IMR-90 (cell line): ENCODE results near the gene TEDC1. TPM values are rescaled to one million over a fixed set of nuclear protein-coding genes. Genes with fewer than 3 reads are reported as not detected.

Experiments
- ATAC-seq: fragments of 200-7000 bp; cut with Tn5 transposase; 2 replicates; pipeline ENCODE4 v1.9.1; 2020; ENCODE audit warnings: low read depth, mild to moderate bottlenecking, moderate library complexity
- BruUV-seq: library from RNA; stranded (reverse); fragments of 400-500 nt; replicated peaks from 2 replicates; lab custom pipeline; 2021; lab: Mats Ljungman, UMichigan
- CTCF ChIA-PET: fragments of 300-600 bp; formaldehyde crosslinking; extraction: SDS; loops from one replicate; lab custom pipeline; 2021; ENCODE audit warnings: antibody characterized with exemption; lab: Yijun Ruan, JAX
- POLR2A ChIA-PET: fragments of 300-600 bp; sonication (Branson Sonifier 250); formaldehyde crosslinking; loops from one replicate; lab custom pipeline; 2022; ENCODE audit warnings: antibody characterized with exemption; ENCODE audit not compliant: unreplicated experiment; lab: Charles Lee
- DNase-seq: peaks from one replicate; pipeline ENCODE4 v3.0.0; 2013
- H2AFZ ChIP-seq: replicated peaks from 2 replicates; pipeline ENCODE3; 2013; ENCODE audit warnings: low read length, mild to moderate bottlenecking; ENCODE audit not compliant: poor library complexity
- H2AK5ac ChIP-seq: 2 replicates; pipeline ENCODE4 v1.6.1; 2013; ENCODE audit warnings: low read depth, low read length, inconsistent platforms
- H2AK9ac ChIP-seq: replicated peaks from 2 replicates; pipeline ENCODE3; 2013; ENCODE audit warnings: mild to moderate bottlenecking, low read depth, low read length, moderate library complexity; ENCODE audit not compliant: poor library complexity
- H2BK120ac ChIP-seq: 2 replicates; pipeline ENCODE4 v1.6.1; 2013; ENCODE audit warnings: low read depth, low read length, inconsistent platforms
- H2BK15ac ChIP-seq: 3 replicates; pipeline ENCODE4 v1.6.1; 2013; ENCODE audit warnings: low read depth, low read length, inconsistent platforms
- H2BK20ac ChIP-seq: 2 replicates; pipeline ENCODE4 v1.6.1; 2013; ENCODE audit warnings: low read depth, mild to moderate bottlenecking, inconsistent platforms, low read length, moderate library complexity
- H2BK5ac ChIP-seq: 2 replicates; pipeline ENCODE4 v1.6.1; 2013; ENCODE audit warnings: mild to moderate bottlenecking, low read depth, low read length, inconsistent platforms; ENCODE audit not compliant: poor library complexity, severe bottlenecking
- H3K14ac ChIP-seq: replicated peaks from 2 replicates; pipeline ENCODE4 v1.6.1; 2013; ENCODE audit warnings: low read depth, low read length, inconsistent platforms
- H3K18ac ChIP-seq: 2 replicates; pipeline ENCODE4 v1.6.1; 2013; ENCODE audit warnings: low read depth, low read length, control low read depth
- H3K23ac ChIP-seq: 2 replicates; pipeline ENCODE4 v1.6.1; 2013; ENCODE audit warnings: low read depth, low read length, inconsistent platforms
- H3K27ac ChIP-seq: 2 replicates; pipeline ENCODE4 v1.5.1; 2013; ENCODE audit warnings: mild to moderate bottlenecking, control low read depth, low read length; ENCODE audit not compliant: insufficient read depth
- H3K27me3 ChIP-seq: 2 replicates; pipeline ENCODE4 v1.6.1; 2013; ENCODE audit warnings: low read length; ENCODE audit not compliant: control insufficient read depth, insufficient read depth
- H3K36me3 ChIP-seq: 2 replicates; pipeline ENCODE4 v1.6.1; 2013; ENCODE audit warnings: low read length, mixed read lengths; ENCODE audit not compliant: control insufficient read depth, insufficient read depth
- H3K4ac ChIP-seq: 2 replicates; pipeline ENCODE4 v1.6.1; 2013; ENCODE audit warnings: low read depth, low read length, inconsistent platforms
- H3K4me1 ChIP-seq: 2 replicates; pipeline ENCODE4 v1.6.1; 2013; ENCODE audit warnings: low read length, mixed read lengths; ENCODE audit not compliant: control insufficient read depth, insufficient read depth
- H3K4me2 ChIP-seq: 2 replicates; pipeline ENCODE4 v1.6.1; 2013; ENCODE audit warnings: low read depth, mild to moderate bottlenecking, control low read depth, low read length, moderate library complexity
- H3K4me3 ChIP-seq: 2 replicates; pipeline ENCODE4 v1.5.1; 2013; ENCODE audit warnings: low read depth, mild to moderate bottlenecking, control low read depth, low read length, moderate library complexity; ENCODE audit not compliant: insufficient read depth
- H3K56ac ChIP-seq: 2 replicates; pipeline ENCODE4 v1.6.1; 2013; ENCODE audit warnings: low read length, inconsistent platforms; ENCODE audit not compliant: insufficient read depth; ENCODE audit errors: extremely low read depth
- H3K79me1 ChIP-seq, 2 experiments: 2 replicates each; pipeline ENCODE4 v1.6.1; 2013; ENCODE audit warnings: low read length in 2 of 2, inconsistent platforms in 1 of 2, low read depth in 1 of 2
- H3K9ac ChIP-seq: 2 replicates; pipeline ENCODE4 v1.6.1; 2013; ENCODE audit warnings: low read depth, low read length, control low read depth
- H3K9me1 ChIP-seq: 2 replicates; pipeline ENCODE4 v1.6.1; 2013; ENCODE audit warnings: low read length, inconsistent platforms; ENCODE audit not compliant: insufficient read depth
- H3K9me3 ChIP-seq: 2 replicates; pipeline ENCODE4 v1.6.1; 2013; ENCODE audit warnings: low read length; ENCODE audit not compliant: control insufficient read depth, insufficient read depth
- H4K20me1 ChIP-seq: 2 replicates; pipeline ENCODE4 v1.6.1; 2013; ENCODE audit warnings: low read length, inconsistent platforms; ENCODE audit not compliant: insufficient read depth
- H4K5ac ChIP-seq: 2 replicates; pipeline ENCODE4 v1.6.1; 2013; ENCODE audit warnings: mild to moderate bottlenecking, low read depth, low read length, control low read depth
- H4K8ac ChIP-seq, 2 experiments: 2 replicates each; pipeline ENCODE4 v1.6.1; 2013; ENCODE audit warnings: low read depth in 2 of 2, low read length in 2 of 2, control low read depth in 1 of 2, inconsistent platforms in 1 of 2
- H4K91ac ChIP-seq: 2 replicates; pipeline ENCODE4 v1.6.1; 2013; ENCODE audit warnings: low read depth, low read length, inconsistent platforms; ENCODE audit not compliant: insufficient read depth
- CEBPB ChIP-seq: IDR thresholded peaks from 2 replicates; pipeline ENCODE4 v1.6.1; 2012; ENCODE audit warnings: low read depth, low read length, improper control_type of control experiment
- CTCF ChIP-seq: conservative IDR thresholded peaks from 2 replicates; pipeline ENCODE4 v1.5.1; 2012; ENCODE audit warnings: mild to moderate bottlenecking, low read depth, low read length, improper control_type of control experiment
- FOS ChIP-seq: fragments of 150-350 bp; IDR thresholded peaks from 2 replicates; pipeline ENCODE4 v1.6.1; 2016; ENCODE audit warnings: low read depth, low read length
- MAFK ChIP-seq: IDR thresholded peaks from 2 replicates; pipeline ENCODE4 v1.6.1; 2012; ENCODE audit warnings: low read depth, low read length, improper control_type of control experiment
- NFE2L2 ChIP-seq: fragments of 150-350 bp; IDR thresholded peaks from 2 replicates; pipeline ENCODE4 v1.6.1; 2016; ENCODE audit warnings: low read depth, mild to moderate bottlenecking, low read length
- POLR2A ChIP-seq: IDR thresholded peaks from 2 replicates; pipeline ENCODE4 v1.6.1; 2012; ENCODE audit warnings: mild to moderate bottlenecking, low read depth, low read length
- RCOR1 ChIP-seq: IDR thresholded peaks from 2 replicates; pipeline ENCODE4 v1.6.1; 2012; ENCODE audit warnings: mild to moderate bottlenecking, low read length, improper control_type of control experiment; ENCODE audit not compliant: insufficient replicate concordance
- SMC3 ChIP-seq: fragments of 150-350 bp; IDR thresholded peaks from 2 replicates; pipeline ENCODE4 v1.6.1; 2016; ENCODE audit warnings: low read depth, mild to moderate bottlenecking, antibody characterized with exemption, low read length, moderate library complexity
- WGBS, 2 experiments: methylation state at CpG; one replicate each; pipeline versions ENCODE4 v1.1.5 to v1.1.7; 2013; ENCODE audit warnings: missing lambda C conversion rate in 2 of 2; ENCODE audit not compliant: insufficient read length in 1 of 2; ENCODE audit errors: extremely low coverage in 2 of 2; 5-methylcytosine and 5-hydroxymethylcytosine counted together
- dilution Hi-C: fragments of 300-500 bp; cut with HindIII; formaldehyde crosslinking; loops from one replicate; pipeline ENCODE4 v1.14.3; 2018; ENCODE audit warnings: low sequenced_read_pairs; ENCODE audit not compliant: unreplicated experiment
- in situ Hi-C: fragments of 300-500 bp; cut with MboI; formaldehyde crosslinking; loops from 3 replicates; pipeline ENCODE4 v1.14.3; 2019; ENCODE audit warnings: low sequenced_read_pairs, inconsistent platforms, mixed read lengths
- intact Hi-C: fragments of 100-400 bp; cut with micrococcal nuclease; formaldehyde crosslinking; loops from 2 replicates; pipeline ENCODE4 v1.10.0; 2022
- polyA plus RNA-seq, 3 experiments: library from polyadenylated mRNA; depleted of rRNA; stranded (reverse); fragments of >200 nt; gene quantifications; 2 replicates each; pipeline ENCODE4 v1.2.3, GENCODE V29; 2012; ENCODE audit warnings: low replicate concordance in 1 of 3
- total RNA-seq: library from RNA; depleted of rRNA; stranded (reverse); fragments of >200 nt; gene quantifications from 2 replicates; pipeline ENCODE4 v1.2.3, GENCODE V29; 2012
- TF ChIP-seq, protein P1 (sequence below): fragments of 150-350 bp; IDR thresholded peaks from 2 replicates; pipeline ENCODE4 v1.6.1; 2017; ENCODE audit warnings: mild to moderate bottlenecking, antibody characterized with exemption, low read length, low read depth

The TEDC1 gene
- total and polyA plus RNA-seq, 2 of the 4 experiments (the other 2 are of a cell fraction), result 5.7 to 6.4 TPM

DNA sequence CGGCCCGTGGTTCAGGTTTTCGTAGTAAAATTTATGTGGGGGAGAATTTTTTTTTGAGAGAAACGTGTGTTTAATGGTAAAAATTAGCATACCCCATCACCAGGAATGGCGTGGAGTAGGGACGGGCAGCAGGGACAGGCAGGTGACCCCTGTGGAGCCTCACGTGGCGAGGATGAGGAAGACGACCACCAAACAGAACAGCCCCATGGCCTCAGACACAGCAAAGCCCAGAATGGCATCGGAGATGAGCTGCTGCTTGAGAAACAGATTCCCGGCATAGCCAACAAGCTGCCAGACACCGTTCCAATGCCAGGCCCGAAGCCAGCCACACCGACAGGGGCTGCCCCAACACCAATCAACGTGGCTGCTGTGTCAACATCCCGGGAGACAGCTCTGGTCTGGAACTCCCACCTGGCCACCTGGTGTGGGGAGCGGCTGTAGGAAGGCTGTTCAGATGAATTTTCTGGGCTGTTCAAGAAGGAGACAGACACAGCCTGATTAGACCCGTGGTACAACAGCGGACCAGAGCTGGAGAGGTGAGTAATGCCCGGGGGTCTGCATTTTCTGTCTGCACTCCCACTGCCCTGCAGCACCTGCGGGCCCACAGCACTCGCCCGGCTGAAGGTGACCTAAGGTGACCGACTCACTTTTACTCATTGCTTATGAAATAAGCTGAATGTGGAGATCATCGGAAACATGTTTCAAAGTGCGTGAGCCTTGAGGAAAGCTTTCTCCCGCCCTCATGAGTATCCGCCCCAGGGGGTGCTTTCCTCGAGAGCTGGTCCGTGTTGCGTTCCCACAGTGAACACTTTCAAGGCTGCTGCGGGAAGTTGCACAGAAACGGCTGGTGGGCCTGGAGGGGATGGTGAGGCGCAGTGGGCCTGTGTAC lies 45.9 kb downstream of the TEDC1 start:
- Histone ChIP-seq H4K20me1 (no peaks in the 10 kb centered on the region), H2BK15ac (no peak overlapping the region), H4K8ac (no peak overlapping the region), H3K4me2 (no peak overlapping the region), H3K4ac (no peak overlapping the region), H3K9ac (no peak overlapping the region), H3K27ac (no peak overlapping the region), H4K91ac (no peak overlapping the region), H3K14ac (no peak overlapping the region), H3K79me1 (no peaks in the 10 kb centered on the region), H2AFZ (no peak overlapping the region), H3K9me3 (no peaks in the 10 kb centered on the region), H3K56ac (no peak overlapping the region), H3K9me1 (no peaks in the 10 kb centered on the region), H2AK9ac (no peak overlapping the region), H4K5ac (no peak overlapping the region), H3K18ac (no peak overlapping the region), H3K27me3 (peaks cover 19% of the 10 kb centered on the region), H3K23ac (no peak overlapping the region), H3K4me3 (no peak overlapping the region), H2BK120ac (no peak overlapping the region), H3K4me1 (no peaks in the 10 kb centered on the region), H3K36me3 (no peaks in the 10 kb centered on the region), H2BK20ac (no peak overlapping the region), H2BK5ac (no peak overlapping the region), H2AK5ac (no peak overlapping the region)
- intact Hi-C loops (no loop called here), dilution Hi-C loops (no loop called here), in situ Hi-C loops (no loop called here)
- no peak for DNase-seq
- no peak for TF ChIP-seq SMC3
- no peak for TF ChIP-seq MAFK
- TF ChIP-seq, protein P1, sequence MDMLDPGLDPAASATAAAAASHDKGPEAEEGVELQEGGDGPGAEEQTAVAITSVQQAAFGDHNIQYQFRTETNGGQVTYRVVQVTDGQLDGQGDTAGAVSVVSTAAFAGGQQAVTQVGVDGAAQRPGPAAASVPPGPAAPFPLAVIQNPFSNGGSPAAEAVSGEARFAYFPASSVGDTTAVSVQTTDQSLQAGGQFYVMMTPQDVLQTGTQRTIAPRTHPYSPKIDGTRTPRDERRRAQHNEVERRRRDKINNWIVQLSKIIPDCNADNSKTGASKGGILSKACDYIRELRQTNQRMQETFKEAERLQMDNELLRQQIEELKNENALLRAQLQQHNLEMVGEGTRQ, result no peak
- TF ChIP-seq CEBPB, result no peak
- TF ChIP-seq NFE2L2, result no peak
- TF ChIP-seq POLR2A, result no peak
- TF ChIP-seq RCOR1, result no peak
- no peak for TF ChIP-seq CTCF
- no peak for TF ChIP-seq FOS
- POLR2A ChIA-PET, result no interaction called here
- ATAC-seq, result no peak
- BruUV-seq, result no TSS peak
- 54% methylated on average over 11 of the region's 34 CpGs; no CpG with 5 or more reads in 1 of the 2 experiments for WGBS, 2 experiments
- CTCF ChIA-PET, result no interaction called here
